Loucy (cell line): ENCODE results near the gene LTBP2.

Experiments
- EZH2phosphoT487 ChIP-seq: fragments of 200-600 bp; IDR thresholded peaks from 2 replicates; pipeline ENCODE4 v1.6.1; 2018; ENCODE audit warnings: antibody characterized with exemption, mild to moderate bottlenecking, moderate library complexity, borderline replicate concordance
- TF ChIP-seq, protein P1 (sequence below): fragments of 200-600 bp; sonication (generic); conservative IDR thresholded peaks from 2 replicates; pipeline ENCODE4 v1.5.1; 2014; ENCODE audit warnings: mild to moderate bottlenecking, antibody characterized with exemption, low read length

DNA sequence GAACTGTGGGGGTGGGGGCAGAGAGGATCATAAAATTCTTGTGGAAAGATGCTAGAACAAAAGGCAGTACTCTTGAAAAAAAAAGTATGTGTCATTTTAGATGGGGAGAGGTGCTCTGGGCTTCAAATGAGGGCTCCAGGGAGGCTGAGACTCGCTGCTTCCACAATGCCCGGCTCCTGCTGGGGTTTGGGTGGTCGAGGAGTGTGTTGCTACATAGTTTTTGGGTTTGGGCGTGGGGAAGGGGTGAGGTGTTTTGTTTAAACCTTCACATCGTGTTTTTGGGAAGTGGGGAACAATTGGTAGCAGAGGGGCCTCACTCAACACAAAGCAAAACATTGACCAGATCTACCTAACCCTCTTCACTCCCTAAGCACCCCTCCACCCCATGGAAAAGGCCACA lies 110.3 kb downstream of the LTBP2 start:
- TF ChIP-seq, protein P1, sequence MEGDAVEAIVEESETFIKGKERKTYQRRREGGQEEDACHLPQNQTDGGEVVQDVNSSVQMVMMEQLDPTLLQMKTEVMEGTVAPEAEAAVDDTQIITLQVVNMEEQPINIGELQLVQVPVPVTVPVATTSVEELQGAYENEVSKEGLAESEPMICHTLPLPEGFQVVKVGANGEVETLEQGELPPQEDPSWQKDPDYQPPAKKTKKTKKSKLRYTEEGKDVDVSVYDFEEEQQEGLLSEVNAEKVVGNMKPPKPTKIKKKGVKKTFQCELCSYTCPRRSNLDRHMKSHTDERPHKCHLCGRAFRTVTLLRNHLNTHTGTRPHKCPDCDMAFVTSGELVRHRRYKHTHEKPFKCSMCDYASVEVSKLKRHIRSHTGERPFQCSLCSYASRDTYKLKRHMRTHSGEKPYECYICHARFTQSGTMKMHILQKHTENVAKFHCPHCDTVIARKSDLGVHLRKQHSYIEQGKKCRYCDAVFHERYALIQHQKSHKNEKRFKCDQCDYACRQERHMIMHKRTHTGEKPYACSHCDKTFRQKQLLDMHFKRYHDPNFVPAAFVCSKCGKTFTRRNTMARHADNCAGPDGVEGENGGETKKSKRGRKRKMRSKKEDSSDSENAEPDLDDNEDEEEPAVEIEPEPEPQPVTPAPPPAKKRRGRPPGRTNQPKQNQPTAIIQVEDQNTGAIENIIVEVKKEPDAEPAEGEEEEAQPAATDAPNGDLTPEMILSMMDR, result no peak
- no peak for TF ChIP-seq EZH2phosphoT487
